ENCODE data around the gene DIP2C.
"Not testable (repeated sequence)": the region's sequence is repeated elsewhere in the genome, so short reads cannot be mapped to it uniquely, and the experiment has no call there.

Gene DIP2C

DNA sequence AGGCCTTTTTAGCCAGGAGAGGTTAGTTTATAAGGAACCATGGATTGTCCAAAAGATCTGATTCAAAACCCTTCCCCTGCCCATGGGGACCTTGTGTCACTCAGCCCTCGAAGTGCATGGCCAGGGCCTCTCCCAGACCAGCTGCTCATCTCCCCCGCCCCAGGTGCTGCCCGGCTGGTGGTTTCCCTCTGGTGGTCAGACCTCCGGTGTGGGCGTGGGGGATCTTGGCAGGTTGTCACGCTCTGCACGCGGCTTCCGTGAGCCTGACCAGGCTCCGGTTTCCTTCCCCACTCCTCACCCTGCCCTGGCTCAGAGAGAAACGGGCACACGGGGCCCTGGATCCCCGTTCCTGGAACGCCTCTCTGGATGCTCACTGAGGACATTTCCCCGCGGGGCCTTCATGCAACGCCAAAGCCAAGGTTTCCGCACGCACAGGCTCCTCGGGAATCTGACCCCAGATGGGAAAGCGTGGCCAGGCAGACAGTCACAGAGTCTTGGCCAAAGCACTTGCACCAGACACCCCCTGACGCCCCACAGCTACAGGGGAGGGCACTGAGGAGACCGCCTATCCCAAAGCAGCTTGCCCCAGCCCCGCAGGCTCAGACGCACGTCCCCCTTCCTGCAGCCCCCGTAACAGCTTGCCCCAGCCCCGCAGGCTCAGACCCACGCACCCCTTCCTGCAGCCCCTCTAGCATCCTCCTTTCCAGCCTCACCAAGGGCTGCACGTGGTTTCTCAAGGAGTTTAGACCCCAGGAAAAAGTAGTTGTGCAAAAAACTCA lies 7.8 kb upstream of the DIP2C start:
- no peak for DNase-seq

DNA sequence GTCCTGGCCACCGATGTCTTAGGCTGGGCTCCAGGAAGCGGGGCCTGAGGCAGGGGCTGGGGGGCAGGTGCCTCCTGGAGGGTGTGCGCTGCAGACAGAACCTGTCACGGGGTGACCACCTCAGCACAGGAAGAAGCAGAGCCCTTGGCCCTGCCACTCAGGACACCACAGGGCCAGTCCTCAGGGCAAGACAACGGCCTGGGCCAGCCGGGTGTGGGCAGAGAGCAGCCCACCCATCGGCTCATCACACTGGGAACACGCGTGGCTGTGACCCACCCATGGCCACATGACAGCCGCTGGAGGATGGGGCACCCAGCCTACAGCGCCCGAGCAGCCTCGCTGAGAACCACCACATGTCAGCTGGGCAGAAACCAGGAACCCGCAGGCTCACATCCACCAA lies 5.9 kb upstream of the DIP2C start:
- no peak for DNase-seq

DNA sequence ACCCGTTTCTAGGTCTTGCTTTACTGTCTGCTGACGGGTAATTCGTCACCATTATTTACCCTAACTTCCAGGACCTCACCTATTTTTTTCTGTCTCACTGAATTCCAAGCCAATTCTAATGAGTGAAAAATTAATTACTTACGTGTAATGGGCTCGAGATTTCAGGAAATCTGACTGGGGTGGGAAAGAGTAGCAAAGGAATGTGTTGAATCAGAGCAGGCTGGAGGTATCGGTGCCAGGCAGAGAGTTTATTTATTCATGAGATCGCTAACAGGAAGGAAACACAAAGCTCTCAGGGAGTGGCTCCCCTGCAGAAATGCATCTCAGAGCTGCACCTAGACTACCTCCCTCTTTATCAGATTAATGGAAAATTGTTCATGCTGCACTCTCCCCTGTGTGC lies 4.0 kb upstream of the DIP2C start:
- peak; percentile 13 for DNase-seq

DNA sequence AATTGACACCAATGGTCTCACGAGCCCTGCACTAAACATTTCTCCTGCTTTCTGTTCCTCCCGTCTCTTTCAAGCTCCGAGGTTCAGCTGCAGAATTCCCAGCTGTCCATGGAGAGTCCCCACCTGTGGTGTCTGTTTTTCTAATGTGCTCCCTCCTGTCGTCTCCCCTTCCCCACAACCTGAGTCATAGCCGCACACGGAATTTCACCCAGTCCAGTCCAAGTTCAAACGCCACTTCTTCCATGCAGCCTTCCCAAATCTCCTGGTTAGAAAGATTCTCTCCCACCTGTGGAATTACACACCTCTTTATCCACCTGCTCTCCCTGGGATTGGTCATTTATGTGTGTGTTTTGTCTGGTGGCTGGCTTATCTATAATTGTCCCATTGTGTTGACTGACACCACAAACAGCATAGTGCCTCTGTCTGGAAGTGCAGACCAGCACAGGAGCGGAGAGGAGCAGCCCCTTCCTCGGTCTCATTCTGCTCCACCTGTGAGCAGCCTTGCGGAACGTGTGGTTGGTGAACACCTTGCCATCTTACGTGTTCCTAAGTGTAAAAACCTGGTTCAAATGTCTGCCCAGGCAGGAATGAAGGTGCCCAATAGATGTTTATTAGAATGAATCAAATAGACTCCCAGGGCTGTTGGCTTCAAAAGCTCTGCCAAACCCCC lies 3.3 kb upstream of the DIP2C start:
- no peak for DNase-seq

DNA sequence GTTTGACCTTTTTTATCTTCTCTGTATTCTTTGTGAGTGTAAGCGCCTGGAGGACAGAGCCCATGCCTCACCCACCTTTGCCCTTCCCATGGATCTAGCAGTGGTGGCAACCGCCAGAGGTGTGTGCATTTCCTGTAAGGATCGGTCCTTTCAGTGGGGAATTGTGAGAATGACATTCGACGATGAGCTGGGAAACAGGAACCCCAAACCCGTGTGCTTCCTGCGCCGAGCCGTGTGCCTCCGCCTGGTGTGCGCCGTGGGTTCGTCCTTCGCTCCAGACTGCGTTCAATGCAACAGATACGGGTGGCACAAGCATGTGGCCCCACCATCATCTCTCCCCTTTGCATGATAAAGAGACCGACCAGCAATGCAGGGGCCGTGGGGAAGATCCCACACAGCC lies 1.7 kb upstream of the DIP2C start:
- no peak for DNase-seq

DNA sequence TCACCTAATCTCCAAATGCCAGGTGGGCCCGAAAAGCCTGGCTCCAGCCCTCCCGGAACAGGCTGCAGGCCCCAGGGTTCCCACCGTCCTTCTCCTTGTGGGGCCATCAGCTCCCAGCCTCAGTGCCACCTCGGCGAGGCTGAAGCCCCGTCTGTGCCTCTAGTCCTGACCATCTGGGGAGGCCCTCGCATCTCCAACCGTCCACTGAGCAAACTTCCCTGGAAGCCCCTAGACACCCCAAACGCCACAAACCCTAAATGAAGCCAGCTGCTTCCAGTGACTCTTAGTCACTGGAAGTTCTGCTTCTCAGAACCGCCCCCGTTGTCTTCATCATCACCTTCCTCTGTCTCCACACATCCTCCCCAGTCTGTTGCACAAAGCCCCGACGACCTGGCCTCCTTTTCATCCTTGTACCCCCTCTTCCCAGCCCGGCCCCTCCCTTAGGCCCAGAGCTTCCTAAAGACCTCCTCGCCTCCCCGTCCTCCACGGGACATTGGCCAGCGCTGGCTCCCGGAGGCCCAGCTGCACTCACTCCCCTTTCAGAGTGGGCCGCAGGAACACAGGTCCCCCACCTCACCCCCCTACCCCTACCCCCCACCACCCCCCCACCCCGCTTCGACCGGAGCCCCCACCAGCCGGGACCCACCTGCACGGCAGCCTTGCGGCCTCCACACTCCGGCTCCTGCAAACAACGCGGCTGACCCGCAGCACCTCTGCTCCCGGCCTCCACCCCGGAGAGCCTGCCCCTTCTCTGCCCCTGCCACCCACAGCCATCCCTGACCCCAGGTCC lies 1.1 kb upstream of the DIP2C start:
- DNase-seq = peak; percentile 25

DNA sequence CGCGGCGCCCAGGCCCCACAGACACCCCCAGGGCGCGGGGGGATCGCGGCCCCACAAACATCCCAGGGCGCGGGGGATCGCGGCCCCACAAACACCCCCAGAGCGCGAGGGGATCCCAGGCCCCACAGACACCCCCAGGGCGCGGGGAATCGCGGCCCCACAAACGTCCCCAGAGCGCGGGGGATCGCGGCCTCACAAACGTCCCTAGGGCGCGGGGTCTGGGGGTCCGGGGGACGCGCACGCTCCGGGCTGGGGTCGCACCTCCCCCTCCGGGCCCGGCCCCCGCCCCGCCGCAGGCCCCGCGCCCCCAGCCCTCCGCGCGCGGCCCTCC lies 382 bp downstream of the DIP2C start:
- DNase-seq = no peak

DNA sequence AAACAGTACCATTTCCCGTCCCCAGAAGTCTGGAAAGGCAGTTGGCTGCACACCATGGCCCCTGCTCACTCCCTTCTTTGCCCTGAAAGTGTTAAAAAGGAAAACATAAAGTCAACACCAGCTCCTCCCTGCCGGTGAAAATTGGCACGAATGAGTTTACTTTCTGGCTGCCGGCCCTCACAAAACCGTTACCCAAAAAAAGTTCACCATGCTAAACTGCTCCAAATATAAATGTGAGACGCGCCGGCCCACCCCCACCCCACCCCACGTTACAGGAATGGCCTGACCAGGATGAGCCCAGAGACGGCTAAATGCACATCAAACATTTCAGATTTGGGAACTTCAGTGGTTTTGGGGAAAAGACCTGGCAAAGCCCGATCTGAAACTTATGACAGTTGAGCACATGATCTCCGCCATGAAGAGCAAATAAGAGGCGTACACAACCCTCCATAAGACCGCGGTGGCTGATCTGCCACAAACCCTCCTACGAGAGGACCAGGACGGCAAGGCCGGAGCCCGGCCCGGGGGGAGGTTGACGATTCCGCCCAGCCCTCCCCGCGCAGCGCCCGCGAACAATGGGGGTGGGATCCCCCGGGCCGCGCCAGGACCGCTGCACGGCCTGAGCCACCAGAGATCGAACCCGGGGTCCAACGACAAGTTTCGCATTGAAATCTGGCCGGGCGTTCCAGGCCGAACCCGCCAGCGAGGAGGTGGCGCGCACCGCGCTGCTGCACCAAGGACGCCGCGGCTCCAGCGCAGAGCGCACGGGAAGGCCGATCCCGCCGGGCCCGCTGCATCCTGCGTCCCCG lies 952 bp downstream of the DIP2C start:
- DNase-seq = peak; percentile 29

DNA sequence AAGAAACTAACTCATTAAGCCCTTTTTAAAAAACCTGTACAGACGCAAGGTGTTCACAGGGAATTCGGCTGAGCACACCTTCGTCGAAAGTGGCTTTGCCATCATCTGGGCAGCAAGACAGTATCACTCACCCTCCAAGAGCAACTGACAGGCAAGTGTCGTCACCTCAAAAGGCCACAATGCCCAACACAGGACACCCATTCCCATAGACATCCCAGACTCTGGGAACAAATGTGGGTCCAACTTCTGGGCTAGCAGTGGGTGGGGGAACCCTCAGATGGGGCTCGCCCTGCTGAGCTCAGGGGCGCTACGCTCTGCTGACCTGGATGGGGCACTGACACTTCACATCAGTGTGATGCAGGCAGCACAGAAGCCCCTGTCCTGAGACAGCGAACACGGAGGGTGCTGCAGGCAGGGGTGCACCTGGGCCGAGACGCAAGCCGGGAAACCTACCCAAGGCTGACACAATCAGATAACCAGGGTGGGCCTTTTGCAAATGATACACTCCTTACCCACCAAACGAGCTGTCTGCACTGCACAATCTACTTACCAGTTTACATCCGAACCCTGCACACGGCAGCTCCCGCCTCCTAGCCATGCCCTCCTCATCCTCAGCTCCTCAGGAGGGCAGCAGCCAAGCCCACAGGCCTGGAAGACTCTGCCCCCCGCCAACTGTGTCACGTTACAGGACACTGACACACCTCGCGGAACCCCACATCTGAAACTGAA lies 1.7 kb downstream of the DIP2C start:
- no peak for DNase-seq

DNA sequence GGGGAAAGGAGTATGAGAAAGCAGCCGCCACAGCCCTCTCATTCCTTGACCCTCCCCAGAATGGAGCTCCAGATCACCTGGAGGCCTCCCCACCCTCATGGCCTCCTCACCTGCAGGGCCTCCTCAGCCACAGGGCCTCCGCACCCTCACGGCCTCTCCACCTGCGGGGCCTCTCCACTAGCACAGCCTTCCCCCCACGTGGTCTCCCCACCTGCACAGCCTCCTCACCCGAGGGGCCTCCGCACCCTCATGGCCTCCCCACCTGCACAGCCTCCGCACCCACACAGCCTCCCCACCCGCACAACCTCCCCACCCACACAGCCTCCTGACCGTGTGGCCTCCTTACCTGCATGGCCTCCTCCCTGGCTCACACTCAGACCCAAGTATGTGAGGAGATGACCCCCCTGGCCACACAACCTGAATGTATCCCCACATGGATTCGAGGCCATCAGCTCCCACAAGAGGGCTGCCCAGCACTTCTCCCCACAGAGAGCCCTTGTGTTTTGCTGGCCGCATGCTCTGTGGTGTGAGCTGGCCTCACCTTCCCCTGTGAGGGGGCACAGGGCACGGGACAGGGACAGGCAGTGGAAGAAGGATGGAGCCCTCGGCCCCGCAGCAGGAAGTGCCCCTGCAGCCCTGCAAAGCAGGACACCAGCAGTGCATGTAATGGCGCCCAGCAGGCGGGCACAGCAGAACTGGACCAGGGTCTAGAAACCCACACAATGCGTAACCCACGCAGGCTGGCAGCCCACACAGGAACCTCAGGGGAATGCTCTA lies 3.1 kb downstream of the DIP2C start:
- no peak for DNase-seq

DNA sequence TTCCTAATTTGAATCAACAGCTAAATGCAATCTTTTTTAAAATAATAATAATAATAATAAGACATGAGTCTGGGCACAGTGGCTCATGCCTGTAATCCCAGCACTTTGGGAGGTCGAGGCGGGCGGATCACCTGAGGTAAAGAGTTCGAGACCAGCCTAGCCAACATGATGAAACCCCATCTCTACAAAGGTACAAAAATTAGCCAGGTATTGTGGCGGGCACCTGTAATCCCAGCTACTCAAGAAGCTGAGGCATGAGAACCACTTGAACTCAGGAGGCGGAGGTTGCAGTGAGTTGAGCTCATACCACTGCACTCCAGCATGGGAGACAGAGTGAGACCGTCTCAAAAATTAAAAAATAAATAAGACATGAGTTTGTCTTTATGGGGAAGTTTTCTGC lies 3.9 kb downstream of the DIP2C start:
- DNase-seq = no peak

DNA sequence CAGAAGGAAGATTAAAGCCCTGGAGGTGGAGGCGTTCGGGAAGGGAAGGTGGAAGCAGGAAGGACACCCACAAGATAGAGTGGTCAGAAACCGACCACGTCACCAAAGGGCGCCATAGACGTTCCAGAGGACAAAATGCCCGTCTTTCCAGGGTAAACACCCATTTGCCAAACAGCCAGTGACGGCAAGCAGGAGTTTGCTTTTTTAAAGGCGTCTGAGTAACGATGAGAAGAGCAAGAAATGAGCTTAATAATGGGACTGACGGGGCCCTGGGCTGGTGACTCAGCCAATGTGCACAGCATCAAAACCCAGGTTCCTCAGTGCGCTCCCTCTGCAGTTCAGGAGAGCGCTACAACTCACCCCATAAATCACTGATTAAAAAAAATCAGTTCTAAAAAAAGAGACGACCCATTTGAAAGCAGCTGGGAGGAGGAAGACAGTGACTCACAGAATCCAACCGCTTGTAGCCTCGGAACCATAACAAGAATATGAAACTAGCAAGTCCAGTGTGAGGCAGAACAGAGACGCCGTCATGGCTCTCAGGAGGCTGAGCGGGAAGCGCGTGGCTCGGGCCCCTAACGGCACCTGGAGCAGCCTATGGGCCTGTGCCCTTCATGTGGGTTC lies 5.9 kb downstream of the DIP2C start:
- DNase-seq = peak; percentile 96

DNA sequence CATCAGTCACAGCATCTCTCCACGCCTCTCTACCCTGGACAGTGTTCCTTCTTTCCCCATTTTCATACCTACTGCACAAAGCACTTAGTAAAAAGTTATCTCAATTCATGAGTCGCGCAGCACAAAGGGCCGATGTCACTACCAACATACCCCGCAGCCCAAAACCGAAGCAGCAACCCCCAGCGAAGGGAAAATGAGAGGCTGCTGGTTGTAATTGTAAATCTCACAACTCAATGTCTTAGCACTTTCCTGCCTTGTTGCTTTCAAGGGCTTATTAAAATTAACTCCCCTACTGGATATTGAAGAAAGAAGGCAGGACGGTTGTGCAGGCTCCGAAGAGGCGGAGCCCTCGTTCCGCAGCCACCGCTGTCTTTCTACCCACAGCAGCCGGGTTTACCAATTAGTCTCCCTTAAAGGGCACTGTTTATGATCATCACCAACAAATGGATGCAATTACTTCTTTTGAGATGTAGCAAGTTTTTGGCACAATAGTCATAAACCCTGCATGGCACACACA lies 6.5 kb downstream of the DIP2C start:
- DNase-seq = no peak

DNA sequence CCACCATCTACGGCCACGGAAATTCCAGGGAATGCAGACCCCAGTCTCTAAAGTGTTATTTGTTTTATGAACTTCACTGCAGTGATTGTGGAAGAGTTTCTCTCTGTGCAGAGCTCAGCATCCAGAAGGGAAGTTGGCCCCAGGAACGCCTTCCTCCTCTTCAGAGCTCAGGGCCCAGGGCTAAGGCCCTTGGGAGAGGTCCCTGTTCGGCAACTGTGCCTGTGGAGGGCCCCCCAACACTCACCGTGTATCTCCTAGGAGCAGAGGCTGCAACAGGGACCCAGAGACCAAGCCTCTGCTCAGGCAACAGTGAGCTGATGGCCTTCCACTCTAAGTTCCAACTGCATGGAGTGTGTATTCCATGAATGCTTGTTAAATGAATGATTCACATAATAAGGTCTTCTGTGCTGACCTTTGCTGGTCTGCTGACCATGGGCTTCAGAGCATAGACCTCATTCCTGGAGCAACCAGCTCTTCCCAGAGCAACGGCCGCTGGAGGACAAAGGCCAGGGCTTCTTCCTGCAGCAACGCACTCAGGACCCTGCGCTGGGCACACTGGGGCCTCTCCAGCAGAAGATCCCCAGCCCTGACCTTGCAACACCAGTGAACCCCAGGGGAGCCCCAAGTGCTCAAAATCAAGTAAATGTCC lies 7.7 kb downstream of the DIP2C start:
- DNase-seq = no peak

DNA sequence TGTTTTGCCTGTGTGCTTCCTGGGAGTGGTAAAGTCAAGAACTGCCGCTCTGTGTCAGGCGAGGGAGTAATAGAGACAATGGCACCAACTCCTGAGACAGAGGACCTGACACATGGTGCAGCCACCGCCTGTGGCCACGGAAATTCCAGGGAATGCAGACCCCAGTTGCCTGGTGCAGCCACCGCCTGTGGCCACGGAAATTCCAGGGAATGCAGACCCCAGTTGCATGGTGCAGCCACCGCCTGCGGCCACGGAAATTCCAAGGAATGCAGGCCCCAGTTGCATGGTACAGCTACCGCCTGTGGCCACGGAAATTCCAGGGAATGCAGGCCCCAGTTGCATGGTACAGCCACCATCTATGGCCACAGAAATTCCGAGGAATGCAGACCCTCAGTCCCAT lies 8.7 kb downstream of the DIP2C start:
- DNase-seq = no peak

DNA sequence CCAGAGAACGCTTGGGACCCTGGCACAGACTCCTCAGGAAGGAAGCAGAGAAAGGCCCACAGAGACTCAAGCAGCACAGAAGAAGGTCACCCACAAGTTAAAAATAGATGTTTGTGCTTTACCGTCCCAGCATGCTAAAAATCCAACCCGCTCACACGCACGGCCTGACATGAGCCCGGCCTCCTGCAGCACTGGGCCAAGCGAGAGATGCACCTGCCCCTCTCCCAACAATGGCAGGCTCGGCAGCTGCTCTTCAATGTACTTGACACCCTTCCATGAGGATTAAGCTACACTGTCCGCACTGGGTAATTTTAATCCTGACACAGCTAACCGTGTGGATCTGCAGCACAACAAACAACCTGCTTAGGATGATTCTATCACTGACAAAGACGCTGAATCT lies 9.3 kb downstream of the DIP2C start:
- no peak for DNase-seq

DNA sequence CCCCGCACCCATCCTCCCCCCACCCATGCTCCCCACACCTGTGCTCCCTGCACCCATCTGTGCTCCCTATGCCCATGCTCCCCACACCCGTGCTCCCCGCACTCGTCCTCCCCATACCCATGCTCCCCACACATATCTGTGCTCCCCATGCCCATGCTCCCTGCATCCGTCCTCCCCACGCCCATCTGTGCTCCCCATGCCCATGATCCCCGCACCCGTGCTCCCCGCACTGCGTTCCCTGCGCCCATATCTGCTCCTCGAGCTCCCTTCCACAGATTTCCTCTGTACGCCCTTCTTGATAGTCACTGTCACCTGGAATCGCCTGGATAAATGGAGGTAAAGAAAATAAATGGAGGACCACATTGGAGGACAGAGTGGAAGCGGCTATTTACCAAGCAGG lies 9.9 kb downstream of the DIP2C start:
- no peak for DNase-seq

DNA sequence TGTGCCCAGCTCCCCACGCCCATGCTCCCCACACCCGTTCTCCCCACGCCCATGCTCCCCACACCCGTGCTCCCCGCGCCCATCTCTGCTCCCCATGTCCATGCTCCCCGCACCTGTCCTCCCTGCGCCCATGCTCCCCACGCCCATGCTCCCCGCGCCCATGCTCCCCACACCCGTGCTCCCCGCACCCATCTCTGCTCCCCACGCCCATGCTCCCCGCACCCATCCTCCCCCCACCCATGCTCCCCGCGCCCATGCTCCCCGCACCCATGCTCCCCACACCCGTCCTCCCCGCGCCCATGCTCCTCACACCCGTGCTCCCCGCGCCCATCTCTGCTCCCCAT lies 10.8 kb downstream of the DIP2C start:
- not testable (repeated sequence) for DNase-seq

DNA sequence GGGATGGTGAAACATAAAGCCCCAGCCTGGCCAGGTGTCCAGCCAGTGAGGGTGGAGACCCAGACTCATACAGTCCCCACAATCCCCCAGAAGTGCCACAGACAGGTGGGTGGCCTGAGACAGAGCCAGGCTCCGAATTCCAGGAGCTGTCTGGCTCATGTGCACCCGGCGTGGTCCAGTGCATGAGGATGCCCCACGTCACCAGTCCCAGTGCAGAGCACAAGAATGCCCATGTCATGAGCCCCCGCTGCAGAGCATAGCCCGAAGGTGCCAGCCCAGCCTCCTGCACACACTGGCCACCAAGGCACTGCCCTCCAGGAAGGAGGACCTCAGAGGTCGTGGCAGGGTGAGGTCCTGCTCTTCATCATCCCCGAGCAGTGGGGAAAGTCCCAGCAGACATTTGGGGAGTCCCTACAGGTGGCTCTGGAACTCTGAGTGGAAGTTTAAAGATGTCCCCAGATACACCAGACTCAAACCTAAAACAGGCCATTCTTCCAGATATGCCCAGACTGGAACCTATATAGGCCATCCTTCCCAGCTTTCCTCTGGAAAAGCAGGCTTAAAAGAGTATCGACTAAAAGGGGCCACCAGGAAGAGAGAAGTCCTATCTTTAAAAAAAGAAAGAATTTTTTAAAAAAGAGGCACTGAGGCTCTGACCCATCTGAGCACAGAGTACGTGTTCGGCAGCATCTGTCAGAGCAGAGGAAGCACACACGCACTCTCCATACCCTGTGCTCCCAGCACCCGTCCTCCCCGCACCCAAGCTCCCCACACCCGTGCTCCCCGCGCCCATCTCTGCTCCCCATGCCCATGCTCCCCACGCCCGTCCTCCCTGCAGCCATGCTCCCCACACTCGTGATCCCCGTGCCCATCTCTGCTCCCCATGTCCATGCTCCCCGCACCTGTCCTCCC lies 11.5 kb downstream of the DIP2C start:
- no peak for DNase-seq

All from fibroblast of skin of abdomen (primary cell).